ENCODE data around the gene CRACR2A. TPM values are rescaled to one million over a fixed set of nuclear protein-coding genes. Genes with fewer than 3 reads are reported as not detected.
A peak's percentile ranks its signal among the peaks of the same experiment; 100 is the strongest.

Gene CRACR2A
- total RNA-seq, 1 donor, result 14.0 TPM

DNA sequence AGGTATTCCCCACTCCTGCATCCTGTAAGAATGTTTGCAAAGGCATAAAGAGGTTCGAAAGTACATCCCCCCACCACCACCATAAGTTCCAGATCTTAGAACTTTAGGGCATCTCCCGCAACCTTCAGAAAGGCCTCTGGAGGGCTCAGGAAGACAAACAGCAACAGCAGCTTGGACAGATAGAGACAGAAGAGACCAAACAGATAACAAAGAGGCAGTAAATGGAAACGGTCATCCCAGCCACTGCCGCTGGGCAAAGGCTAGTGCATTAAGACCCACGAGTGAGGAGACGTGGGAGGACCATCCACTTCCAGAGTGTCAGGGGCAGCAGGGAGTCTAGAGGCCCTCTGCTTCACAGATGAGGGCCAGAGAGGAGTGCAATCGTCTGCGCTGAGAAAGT, 124.3 kb downstream of the CRACR2A start:
- DNase-seq (ENCODE audit: low read depth in 2 of 3, low spot score in 2 of 3), result no peak

DNA sequence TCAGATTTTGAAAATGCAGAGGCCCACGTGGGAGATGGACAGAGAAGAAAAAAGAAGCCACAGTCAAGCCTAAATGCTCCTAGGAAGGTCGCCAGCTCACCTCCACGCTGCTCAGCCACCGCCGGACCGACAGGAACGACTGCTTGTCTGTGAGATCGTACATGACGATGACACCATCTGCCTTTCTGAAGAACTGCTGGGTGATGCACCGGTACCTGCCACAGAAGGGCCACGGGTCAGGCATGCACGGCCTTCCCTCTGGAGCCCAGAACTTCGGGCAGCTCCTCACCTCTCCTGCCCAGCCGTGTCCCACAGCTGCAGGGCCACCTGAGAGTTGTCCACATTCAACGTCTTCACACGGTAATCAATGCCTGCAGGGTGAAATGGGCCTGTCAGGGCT, 125.6 kb downstream of the CRACR2A start:
- DNase-seq (ENCODE audit: low read depth in 2 of 3, low spot score in 2 of 3), result no peak

DNA sequence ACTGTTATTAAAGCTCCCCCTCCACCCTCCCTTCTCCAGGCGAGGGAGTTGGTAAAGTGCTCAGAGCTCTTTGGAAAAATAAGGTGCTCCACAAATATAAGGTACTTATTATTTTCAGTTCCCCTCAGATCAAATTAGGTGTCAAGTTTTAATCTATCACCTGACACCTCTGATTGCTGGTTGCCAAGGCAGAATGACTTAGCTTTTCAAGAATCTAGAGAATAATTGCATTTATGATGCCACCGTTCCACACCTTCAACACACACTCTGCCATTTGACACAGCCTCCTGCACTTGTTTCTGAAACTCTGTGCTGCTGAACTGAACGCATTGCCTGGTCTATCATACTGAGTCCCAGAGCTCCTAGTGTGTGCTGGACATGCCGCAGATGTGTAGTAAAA, 128.6 kb downstream of the CRACR2A start:
- DNase-seq (ENCODE audit: low read depth in 2 of 3, low spot score in 2 of 3), result no peak

DNA sequence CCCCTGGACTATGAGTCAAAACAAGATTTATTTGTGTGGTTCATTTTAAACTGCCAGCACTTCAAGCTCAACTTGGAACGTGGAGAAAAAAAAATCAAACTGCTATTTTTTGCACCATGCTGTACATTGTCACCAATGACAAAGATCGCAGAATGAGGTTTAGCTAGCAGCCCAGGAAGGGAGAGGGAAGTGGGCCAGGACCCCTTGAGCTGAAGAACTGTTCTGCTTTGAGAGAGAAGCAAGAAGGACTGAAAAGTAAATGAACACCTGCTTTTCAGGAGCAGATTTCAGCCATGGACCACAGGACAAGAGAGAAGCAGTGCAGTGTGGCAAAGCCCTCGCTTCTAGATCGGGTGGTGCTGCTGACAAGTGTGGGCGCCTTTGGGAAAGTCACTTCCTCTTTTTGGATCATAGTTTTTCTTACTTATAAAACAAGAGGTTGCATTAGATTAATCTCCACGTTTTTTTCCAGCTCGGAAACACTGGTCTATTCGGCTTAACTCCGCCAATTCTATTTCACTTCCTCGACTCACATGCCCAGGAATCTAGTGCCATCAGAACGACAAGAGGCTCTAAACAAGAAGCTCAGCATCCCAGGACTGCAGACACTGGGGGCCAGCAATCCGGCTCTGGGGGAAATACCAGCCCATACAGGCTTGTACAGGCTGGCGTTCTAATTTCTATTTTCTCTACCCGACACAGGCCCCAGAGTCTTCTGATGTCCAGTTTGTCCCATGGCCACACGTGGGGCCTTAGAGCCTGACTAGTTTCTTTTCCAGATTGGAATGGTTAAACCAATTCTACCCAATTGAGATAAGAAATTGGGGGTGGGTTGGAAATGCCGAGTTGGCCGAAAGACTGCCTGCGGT, 129.9 kb downstream of the CRACR2A start:
- peak in 2 of 3 donors; percentile 38 to 74 for DNase-seq (ENCODE audit: low read depth in 2 of 3, low spot score in 2 of 3)

DNA sequence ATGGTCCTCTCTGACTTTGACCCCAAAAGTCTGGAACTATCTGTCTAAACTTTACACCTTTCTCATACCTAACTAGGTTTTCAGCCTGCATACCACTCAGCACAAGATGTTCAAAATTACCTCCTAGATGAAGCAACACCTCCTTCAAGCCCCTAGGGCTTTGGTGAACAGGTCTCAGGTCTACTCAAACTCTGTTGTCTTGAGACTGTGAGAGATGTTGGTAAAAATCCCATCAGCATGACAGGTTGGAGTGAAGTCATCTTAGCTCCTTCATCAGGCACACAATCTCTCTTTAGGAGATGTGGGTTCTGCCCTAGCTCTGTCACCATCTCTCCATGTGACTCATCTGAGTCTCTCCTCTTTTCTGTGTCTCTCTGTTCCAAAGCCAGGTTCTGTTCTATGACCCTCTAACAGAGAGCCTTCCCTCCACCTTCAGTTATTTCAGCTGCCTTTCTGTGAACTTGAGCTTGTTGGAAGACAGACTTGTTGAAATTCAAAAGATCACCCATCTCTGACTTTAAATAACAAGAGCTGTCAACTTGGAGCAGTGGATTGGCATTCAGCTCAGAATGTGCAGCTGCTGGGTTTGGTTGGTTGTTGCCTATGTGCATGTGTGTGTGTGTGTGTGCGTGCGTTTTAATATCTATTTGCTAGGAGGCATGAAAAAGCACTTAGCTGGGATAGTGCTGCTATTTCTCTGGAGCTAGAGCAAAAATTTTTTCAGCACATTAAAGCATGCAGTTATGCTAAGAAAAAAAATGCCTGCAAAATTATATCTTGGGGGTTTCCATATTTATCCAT, 130.7 kb downstream of the CRACR2A start:
- no peak for DNase-seq (ENCODE audit: low read depth in 2 of 3, low spot score in 2 of 3)

DNA sequence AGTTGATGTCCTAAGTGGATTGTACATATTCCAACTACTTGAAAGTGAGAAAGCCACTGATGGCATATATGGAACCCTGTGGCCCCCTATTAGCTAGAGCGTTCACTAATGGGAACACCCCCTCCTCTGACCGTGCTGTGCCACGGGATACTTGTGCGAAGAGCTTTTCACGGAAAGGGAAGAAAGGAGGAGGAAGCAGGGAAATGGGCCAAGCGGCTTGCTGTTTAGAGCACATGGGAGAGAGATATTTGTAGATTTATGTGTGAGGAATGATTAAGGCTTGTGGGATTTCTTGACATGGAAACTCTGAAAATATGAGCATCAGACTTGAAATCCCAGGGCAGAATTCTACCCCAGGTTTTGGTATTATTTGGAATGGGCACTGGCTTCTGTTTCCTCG, 132.1 kb downstream of the CRACR2A start:
- no peak for DNase-seq (ENCODE audit: low read depth in 2 of 3, low spot score in 2 of 3)

DNA sequence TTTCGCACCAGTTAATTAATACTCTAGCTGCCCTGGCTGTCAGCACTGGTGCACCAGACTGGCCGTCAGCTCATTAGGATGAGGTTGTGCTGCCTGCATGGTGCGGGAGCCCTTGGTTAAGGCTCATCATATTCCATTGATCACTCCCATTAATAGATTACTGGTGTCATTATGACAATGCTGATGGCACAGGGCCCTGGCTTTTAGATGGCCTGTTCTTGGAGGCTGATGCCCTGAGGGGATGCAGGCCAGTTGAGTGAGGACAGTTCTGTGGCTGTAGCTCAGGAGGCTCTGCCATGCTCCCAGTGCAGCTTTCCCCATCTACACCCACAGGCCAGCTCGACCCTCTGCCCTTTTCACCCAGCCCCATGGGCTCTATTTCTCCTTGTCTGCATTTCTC, 135.3 kb downstream of the CRACR2A start:
- no peak for DNase-seq (ENCODE audit: low read depth in 2 of 3, low spot score in 2 of 3)

DNA sequence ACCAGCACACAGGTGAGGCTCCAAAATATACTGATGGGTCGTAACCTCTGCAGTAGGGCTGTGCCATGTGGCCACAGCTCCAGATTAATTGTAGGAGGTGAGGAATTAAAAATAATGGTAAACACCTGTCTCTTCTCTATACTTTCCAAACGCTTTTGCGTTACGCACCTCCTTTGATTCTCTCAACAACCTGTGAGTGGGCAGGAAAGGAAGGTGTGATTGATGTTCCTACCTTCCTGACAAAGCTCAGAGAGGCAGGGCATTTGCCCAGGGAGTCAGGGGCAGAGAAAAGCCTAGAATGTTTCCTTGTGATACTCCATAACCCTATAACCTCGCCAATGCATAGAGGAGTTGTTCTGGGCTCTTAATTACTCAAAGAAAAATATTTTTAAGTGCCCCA, 137.0 kb downstream of the CRACR2A start:
- DNase-seq (ENCODE audit: low read depth in 2 of 3, low spot score in 2 of 3), result no peak

DNA sequence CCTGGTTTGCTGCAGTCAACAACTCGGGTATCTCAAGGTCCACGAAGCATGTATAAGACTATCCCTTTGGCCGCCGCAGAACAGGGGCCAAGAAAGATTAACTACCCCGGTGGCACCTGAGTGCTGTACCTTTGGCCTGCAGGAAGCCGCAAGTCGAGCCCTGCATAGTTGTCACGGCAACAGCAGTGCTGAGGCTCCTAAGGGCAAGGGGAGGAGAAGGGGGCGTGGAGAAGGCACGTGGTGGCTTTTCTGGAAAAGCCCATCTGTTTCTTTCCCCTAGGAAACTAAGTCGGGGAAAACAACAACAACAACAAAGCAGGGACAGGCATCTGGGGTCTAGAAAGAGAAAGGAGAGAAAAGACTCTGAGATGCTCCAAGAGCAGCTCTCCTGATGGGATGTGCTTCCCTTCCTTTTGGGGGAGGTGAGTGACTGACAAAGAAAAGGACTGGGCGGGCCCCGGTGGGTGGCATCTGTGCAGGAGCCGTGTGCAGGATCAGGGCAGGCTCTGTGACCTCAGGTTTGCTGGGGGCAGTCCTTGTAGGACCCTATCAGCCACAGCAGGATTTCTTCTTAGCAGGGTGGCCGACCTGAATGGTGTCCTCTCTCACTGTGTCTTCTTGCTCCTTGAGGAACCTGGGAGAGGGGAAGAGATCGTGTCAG, 138.0 kb downstream of the CRACR2A start:
- DNase-seq (ENCODE audit: low read depth in 2 of 3, low spot score in 2 of 3), result no peak

DNA sequence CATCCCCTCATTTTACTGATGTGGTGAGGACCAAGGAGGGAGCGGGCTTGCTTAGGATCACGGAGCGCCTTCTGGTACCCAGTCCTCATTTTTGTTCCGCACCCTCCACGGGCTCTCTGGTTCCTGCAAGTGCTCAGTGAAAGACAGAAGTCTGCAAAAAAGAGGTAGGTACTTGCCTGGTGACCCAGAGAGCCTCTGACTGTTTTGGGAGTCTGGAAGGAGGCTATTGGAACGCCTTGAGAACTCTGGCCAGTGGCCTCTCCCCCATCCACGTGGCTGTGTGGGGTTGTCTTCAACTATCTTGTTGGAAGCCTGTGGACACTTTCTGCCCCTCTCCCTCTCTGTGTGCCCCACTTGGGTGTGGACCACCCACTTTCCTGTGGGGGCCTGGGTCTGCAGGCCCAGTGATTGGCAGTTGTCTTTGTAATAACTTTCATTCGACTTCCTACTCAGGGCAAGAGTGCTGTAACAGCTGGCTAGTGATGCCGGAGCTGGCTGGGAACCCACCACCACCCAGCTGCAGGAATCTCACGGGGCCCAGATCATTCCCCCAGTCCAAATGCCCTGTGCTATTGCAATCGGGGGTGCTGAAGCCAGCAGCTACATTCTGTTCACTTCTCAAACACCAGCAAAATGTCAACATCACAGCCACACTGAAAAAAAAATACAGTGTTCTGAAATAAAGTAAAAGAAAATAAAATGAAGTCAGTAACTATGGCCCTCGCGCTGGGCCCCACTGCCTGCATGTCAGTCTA, 139.1 kb downstream of the CRACR2A start:
- no peak for DNase-seq (ENCODE audit: low read depth in 2 of 3, low spot score in 2 of 3)

DNA sequence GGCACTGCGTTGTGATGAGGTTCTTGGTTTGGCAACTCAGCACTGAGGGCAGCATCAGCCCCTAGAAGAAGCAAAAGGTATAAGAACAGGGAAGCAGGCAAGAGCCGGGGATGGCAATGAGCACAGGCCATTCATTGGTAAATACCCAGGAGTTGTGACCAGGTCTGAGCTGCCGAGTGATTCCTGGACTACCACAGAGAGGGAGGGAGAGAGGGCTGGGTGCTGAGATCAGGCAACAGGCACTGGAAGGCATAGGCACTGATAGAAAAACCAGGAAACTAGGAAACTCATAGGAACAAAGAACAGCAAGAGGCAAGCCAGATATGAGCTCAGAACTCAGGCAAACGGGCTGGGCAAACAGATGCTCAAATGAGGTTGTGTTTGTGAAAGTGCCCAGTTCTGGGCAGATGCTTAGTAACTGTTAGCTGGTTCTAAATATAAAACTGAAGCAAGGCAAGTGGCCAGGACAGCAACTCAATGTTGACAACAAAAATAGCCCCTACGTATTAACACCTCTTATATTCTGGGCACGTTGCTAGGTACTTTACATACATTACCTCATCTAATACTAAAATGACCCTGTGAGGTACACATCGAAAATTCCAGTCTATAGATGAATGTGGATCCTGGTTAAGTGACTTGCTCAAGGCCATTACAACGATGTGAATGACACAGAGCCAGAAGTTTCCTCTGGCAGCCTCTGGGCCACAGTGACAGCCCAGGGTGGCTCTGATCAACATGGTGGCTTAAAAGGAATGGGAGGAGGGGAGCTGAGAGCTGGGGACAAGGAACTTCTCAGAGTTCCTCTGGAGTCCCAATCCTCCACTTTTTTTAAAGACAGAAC, 140.8 kb downstream of the CRACR2A start:
- no peak for DNase-seq (ENCODE audit: low read depth in 2 of 3, low spot score in 2 of 3)

DNA sequence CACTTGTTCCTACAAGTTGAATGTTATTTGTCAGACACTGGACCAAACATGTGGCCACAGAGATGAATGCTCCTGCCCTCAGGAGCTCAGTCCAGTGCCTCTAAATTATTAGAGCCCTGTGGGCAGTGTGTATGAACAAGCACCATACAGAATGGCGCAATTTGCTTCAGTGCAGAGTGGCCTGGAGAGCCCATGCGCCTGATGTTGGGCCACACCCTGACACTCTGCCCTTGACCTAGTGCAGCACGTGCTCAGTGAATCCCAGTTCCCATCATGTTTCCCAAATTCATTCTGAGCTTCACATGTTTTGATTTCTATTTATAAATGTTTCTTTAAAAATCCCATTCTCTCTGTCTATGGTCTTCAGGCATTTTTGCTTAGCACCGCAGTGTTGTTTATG, 145.1 kb downstream of the CRACR2A start:
- DNase-seq (ENCODE audit: low read depth in 2 of 3, low spot score in 2 of 3), result no peak

DNA sequence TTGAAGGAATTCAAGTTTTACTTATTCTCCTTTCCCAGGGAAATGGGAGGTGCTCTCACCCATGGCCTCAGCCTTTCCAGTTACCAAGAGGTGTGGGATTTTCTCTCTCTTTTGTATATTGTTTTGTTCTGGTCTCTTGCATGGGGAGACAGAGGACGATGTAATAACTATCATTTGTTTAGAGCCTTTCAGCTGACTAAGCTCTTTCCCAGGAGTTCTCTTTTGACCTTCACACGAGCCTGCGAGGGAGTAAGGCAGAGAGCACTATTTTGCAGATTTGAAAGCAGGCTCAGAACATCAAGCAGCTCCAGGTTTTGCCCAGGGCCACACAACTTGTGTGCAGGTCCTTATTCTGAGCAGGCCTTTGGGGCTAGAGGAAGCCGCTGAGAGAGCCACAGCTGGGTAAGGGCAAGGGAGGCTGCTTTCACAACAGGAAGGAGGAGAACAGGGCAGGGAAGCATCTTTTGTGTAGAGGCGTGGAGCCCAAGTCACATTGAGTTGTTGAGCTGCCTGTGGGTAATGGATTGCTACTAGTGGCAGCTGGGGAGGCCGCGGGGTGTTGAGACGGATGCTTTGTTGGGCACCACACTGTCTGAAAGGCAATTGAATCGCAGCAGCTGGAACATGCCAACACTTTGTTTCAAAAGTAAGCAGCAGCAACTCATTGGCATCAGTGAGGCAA, 145.7 kb downstream of the CRACR2A start:
- DNase-seq (ENCODE audit: low read depth in 2 of 3, low spot score in 2 of 3), result no peak

DNA sequence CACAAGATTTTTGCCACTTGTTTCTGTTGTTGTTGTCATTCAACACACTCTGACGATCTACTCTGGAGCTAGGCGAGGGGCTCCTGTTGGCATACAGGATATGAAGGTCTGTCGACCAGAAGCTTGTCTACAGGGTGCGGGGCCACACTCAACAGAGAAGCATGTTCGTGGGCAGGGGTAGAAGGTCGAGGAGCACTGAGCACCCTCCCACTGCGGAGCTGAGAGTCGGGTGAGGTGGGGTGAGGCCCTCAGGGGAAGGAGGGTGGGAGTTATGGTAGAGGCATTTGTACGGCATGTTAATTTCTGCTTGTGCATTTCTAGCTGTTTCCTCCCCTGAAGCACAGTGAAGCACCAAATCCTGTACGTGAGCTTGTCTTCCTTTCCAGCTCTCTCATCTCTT, 146.8 kb downstream of the CRACR2A start:
- no peak for DNase-seq (ENCODE audit: low read depth in 2 of 3, low spot score in 2 of 3)

DNA sequence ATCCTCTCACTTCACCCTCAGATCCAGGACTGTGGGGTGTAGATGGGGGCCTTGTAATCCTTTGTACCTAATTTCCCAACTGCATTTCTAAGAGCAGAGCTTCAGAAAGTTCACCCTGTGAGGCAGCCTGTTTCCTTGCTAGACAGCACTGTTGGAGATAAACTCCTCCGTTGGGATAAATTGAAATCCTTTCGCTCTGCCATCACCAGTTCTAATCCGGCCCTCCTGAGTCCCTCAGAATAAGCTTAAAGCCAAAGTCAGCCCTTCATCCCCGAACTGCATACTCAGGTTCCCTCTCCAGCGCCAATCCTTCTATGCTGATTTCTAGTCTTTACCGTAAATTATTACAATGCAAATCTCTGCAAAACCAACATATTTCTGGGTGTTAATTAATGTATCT, 147.2 kb downstream of the CRACR2A start:
- DNase-seq (ENCODE audit: low read depth in 2 of 3, low spot score in 2 of 3), result no peak

DNA sequence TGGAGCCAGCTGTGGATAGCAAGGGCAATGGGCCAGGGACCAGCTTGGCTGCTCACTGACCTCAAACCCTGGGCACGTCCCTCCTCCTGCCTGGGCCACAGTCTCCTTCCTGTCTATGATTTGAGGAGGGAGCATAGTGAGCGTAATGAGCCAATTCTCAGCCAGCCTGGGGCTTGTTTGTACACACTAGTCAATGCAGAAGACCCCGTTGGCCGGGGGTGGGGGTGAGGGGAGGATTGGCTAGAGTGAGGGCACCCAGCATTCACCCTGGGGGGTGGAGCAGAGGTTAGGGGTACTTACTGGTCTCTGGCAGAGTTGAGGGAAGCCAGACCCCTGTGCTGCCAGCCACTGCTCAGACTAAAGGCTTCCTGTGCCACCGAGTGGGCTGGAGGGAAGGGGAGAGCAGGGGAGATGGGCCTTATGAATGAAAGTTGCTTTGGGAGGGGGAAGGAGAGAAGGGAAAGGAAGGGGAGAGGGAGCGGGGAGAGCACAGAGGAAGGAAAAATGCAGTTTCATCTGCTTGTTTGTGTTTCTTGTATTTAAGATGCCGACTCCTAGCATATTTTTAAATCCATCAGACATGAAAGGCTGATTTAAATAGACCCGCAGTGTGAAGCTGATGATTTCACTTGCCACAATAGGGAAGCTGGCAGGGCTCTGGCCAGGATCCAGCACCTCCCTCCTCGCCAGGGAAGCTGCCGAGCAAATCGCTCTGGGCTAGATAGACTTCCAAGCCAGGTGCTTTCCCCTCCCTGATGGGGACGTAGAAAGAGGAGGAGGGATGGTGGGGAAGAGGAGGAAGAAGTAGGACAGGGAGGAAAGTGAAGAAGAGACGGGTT, 147.9 kb downstream of the CRACR2A start:
- DNase-seq (ENCODE audit: low read depth in 2 of 3, low spot score in 2 of 3), result peak in 2 of 3 donors; percentile 43 to 70

DNA sequence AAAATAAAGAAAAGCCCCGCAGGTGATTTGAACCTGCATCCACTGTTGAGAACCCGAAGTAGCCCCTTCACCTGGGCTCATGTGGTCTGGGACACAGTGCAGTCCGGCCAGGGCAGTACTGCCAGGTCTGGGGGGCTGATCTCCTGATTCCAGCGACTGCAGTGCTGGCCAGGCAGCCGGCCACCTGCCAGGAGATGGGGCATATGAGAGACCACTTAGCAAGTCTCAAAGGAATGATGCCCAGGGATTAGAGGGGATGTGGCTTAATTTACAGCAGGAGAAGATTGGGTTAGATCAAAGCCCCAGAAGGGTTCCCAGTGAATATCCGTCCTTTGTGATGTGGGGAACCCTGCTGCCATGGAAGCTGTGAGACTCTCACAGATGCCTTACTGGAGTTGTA, 148.6 kb downstream of the CRACR2A start:
- no peak for DNase-seq (ENCODE audit: low read depth in 2 of 3, low spot score in 2 of 3)

DNA sequence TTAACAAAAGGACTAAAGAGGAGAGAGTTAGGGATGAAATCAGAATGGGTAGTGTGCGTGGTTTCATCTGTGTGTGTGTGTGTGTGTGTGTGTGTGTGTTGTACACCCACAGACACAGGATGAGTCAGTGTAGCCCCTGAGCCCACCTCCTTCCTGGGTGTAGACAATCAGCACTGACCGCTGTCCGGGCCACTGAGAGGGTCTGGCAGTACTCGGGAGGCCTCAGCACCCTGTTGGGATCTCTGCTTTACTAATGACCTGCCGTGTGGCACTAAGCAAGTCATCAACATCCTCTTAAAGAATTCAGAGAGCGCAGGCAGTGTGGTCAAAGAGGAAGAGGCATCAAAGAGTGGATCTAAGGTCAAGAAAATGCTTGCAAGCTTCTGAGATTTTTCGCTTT, 149.3 kb downstream of the CRACR2A start:
- no peak for DNase-seq (ENCODE audit: low read depth in 2 of 3, low spot score in 2 of 3)
